HCT116 (cell line): ENCODE measurements around the gene TENM4.

Source experiments
- ATF3 ChIP-seq: IDR thresholded peaks from 2 replicates; pipeline ENCODE4 v1.6.1; 2012
- CBX3 ChIP-seq: IDR thresholded peaks from 2 replicates; pipeline ENCODE4 v1.6.1; 2012; ENCODE audit warnings: low read depth
- ELF1 ChIP-seq: IDR thresholded peaks from 2 replicates; pipeline ENCODE4 v1.6.1; 2012; ENCODE audit warnings: low read depth, borderline replicate concordance
- POLR2A ChIP-seq: IDR thresholded peaks from 2 replicates; pipeline ENCODE4 v1.7.0; 2011; ENCODE audit warnings: borderline replicate concordance; ENCODE audit not compliant: insufficient read depth, insufficient read length; ENCODE audit errors: extremely low read depth
- TCF7L2 ChIP-seq: IDR thresholded peaks from 2 replicates; pipeline ENCODE4 v1.7.0; 2011; ENCODE audit warnings: borderline replicate concordance, inconsistent platforms; ENCODE audit not compliant: insufficient read depth, insufficient read length; ENCODE audit errors: extremely low read depth
- TF ChIP-seq, protein P1 (sequence below), 3 experiments: fragments of 200-600 bp in 1 of 3; sonication (generic) in 1 of 3; IDR thresholded peaks in 2 of 3; conservative IDR thresholded peaks in 1 of 3; 2 replicates each; pipeline ENCODE4 v1.5.1; 2012 to 2017; ENCODE audit warnings: low read depth in 2 of 3, low read length in 2 of 3, antibody characterized with exemption in 1 of 3, borderline replicate concordance in 1 of 3, control low read depth in 1 of 3, mild to moderate bottlenecking in 1 of 3, mixed read lengths in 1 of 3, mixed run types in 1 of 3, moderate library complexity in 1 of 3; ENCODE audit not compliant: insufficient read depth in 1 of 3

GRCh38 chr11:79362821-79363220 is 78.0 kb downstream of the TENM4 start:
- no peak for TF ChIP-seq CBX3
- TF ChIP-seq, protein P1, sequence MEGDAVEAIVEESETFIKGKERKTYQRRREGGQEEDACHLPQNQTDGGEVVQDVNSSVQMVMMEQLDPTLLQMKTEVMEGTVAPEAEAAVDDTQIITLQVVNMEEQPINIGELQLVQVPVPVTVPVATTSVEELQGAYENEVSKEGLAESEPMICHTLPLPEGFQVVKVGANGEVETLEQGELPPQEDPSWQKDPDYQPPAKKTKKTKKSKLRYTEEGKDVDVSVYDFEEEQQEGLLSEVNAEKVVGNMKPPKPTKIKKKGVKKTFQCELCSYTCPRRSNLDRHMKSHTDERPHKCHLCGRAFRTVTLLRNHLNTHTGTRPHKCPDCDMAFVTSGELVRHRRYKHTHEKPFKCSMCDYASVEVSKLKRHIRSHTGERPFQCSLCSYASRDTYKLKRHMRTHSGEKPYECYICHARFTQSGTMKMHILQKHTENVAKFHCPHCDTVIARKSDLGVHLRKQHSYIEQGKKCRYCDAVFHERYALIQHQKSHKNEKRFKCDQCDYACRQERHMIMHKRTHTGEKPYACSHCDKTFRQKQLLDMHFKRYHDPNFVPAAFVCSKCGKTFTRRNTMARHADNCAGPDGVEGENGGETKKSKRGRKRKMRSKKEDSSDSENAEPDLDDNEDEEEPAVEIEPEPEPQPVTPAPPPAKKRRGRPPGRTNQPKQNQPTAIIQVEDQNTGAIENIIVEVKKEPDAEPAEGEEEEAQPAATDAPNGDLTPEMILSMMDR (IDR thresholded peaks at IDR 0.05 in 2 of 3, conservative IDR thresholded peaks at IDR 0.05 in 1 of 3; ENCODE audit: borderline replicate concordance in 1 of 3, insufficient read depth in 1 of 3, low read depth in 2 of 3, low read length in 2 of 3) = no peak
- no peak for TF ChIP-seq POLR2A
- no peak for TF ChIP-seq ATF3
- no peak for TF ChIP-seq TCF7L2
- no peak for TF ChIP-seq ELF1
